Endothelial cell of umbilical vein (primary cell): ENCODE data around the gene CAMK2G. TPM values are rescaled to one million over a fixed set of nuclear protein-coding genes. Genes with fewer than 3 reads are reported as not detected.

Source experiments
- BruUV-seq: library from RNA; stranded (reverse); fragments of 400-500 nt; replicated peaks from 2 replicates; lab custom pipeline; 2021; lab: Mats Ljungman, UMichigan
- CTCF ChIA-PET: fragments of 300-600, 350-600 bp; sonication (Branson Sonifier 250); formaldehyde crosslinking; loops from one replicate; lab custom pipeline; 2021; ENCODE audit warnings: antibody characterized with exemption, inconsistent platforms; lab: Charles Lee
- POLR2A ChIA-PET: fragments of 300-600, 350-600 bp; sonication (Branson Sonifier 250); formaldehyde crosslinking; loops from one replicate; lab custom pipeline; 2021; ENCODE audit warnings: antibody characterized with exemption, inconsistent platforms; lab: Charles Lee
- DNase-seq: peaks from one replicate; pipeline ENCODE4 v3.0.0-alpha.2; 2011; ENCODE audit warnings: low read depth, low spot score
- FAIRE-seq: peaks from 2 replicates; lab custom pipeline; 2011; peaks lifted over from hg19 to GRCh38; lab: Jason Lieb, UNC
- H2AFZ ChIP-seq: 2 replicates; pipeline ENCODE4 v1.6.0; 2012; ENCODE audit warnings: low read depth, low read length, control low read depth, inconsistent platforms
- H3K27ac ChIP-seq: 2 replicates; pipeline ENCODE4 v1.5.1; 2011; ENCODE audit warnings: low read depth, mild to moderate bottlenecking, control low read depth, low read length, moderate library complexity; ENCODE audit not compliant: insufficient read depth
- H3K27me3 ChIP-seq, 2 experiments: 2 replicates each; pipeline versions ENCODE4 v1.6.0 to v1.6.1; 2011; ENCODE audit warnings: low read length in 2 of 2, mixed read lengths in 1 of 2; ENCODE audit not compliant: control insufficient read depth in 2 of 2, insufficient read depth in 2 of 2
- H3K36me3 ChIP-seq, 2 experiments: 2 replicates in 1 of 2; 3 replicates in 1 of 2; pipeline ENCODE4 v1.5.1; 2011; ENCODE audit warnings: low read length in 2 of 2, mild to moderate bottlenecking in 1 of 2, moderate library complexity in 1 of 2; ENCODE audit not compliant: control insufficient read depth in 2 of 2, insufficient read depth in 2 of 2; ENCODE audit errors: extremely low read depth in 1 of 2
- H3K4me1 ChIP-seq: 3 replicates; pipeline ENCODE4 v1.5.1; 2011; ENCODE audit warnings: mild to moderate bottlenecking, low read length; ENCODE audit not compliant: control insufficient read depth, insufficient read depth; ENCODE audit errors: extremely low read depth
- H3K4me2 ChIP-seq: 2 replicates; pipeline ENCODE4 v1.6.1; 2011; ENCODE audit warnings: low read length, control low read depth, mixed read lengths; ENCODE audit not compliant: insufficient read depth
- H3K4me3 ChIP-seq, 3 experiments: fragments of 200-600 bp in 1 of 3; sonication (generic), shearing (Covaris generic) in 1 of 3; replicated peaks in 1 of 3; 2 replicates each; pipeline ENCODE4 v1.5.1; 2011 to 2016; ENCODE audit warnings: control low read depth in 3 of 3, low read length in 3 of 3, mild to moderate bottlenecking in 2 of 3, inconsistent platforms in 1 of 3, low read depth in 1 of 3, moderate library complexity in 1 of 3; ENCODE audit not compliant: insufficient read depth in 1 of 3
- H3K79me2 ChIP-seq: 2 replicates; pipeline ENCODE4 v1.6.0; 2012; ENCODE audit warnings: low read length, inconsistent platforms; ENCODE audit not compliant: control insufficient read depth, insufficient read depth
- H3K9ac ChIP-seq: replicated peaks from 2 replicates; pipeline ENCODE3; 2011; ENCODE audit warnings: low read length, control low read depth; ENCODE audit not compliant: insufficient read depth; ENCODE audit errors: extremely low read depth
- H3K9me1 ChIP-seq: replicated peaks from 3 replicates; pipeline ENCODE4 v1.6.0; 2011; ENCODE audit warnings: mild to moderate bottlenecking, low read length; ENCODE audit not compliant: control insufficient read depth, insufficient read depth; ENCODE audit errors: extremely low read depth
- H3K9me3 ChIP-seq: replicated peaks from 2 replicates; pipeline ENCODE4 v1.5.1; 2012; ENCODE audit warnings: low read length, inconsistent platforms; ENCODE audit not compliant: control insufficient read depth, insufficient read depth
- H4K20me1 ChIP-seq: replicated peaks from 2 replicates; pipeline ENCODE3; 2011; ENCODE audit warnings: mild to moderate bottlenecking, low read length; ENCODE audit not compliant: control insufficient read depth, insufficient read depth; ENCODE audit errors: extremely low read depth
- CTCF ChIP-seq, 2 donors: IDR thresholded peaks; 1 replicate in 1 of 2; 2 replicates in 1 of 2; pipeline ENCODE4 v1.5.1; 2011; ENCODE audit warnings: low read length in 2 of 2, mild to moderate bottlenecking in 2 of 2, moderate library complexity in 2 of 2, control low read depth in 1 of 2, inconsistent platforms in 1 of 2, low read depth in 1 of 2; ENCODE audit not compliant: insufficient read depth in 1 of 2; ENCODE audit errors: extremely low read depth in 1 of 2
- EZH2 ChIP-seq: IDR thresholded peaks from 2 replicates; pipeline ENCODE4 v1.6.1; 2012; ENCODE audit warnings: borderline replicate concordance, low read depth, mild to moderate bottlenecking, moderate library complexity, low read length, inconsistent platforms; ENCODE audit not compliant: severe bottlenecking
- GATA2 ChIP-seq: IDR thresholded peaks from 2 replicates; pipeline ENCODE4 v1.7.0; 2011; ENCODE audit warnings: low read depth, mild to moderate bottlenecking, moderate library complexity, mixed read lengths, low read length; ENCODE audit not compliant: insufficient read length, insufficient read depth
- JUN ChIP-seq: IDR thresholded peaks from 2 replicates; pipeline ENCODE4 v1.6.1; 2011; ENCODE audit warnings: borderline replicate concordance, low read depth; ENCODE audit not compliant: insufficient read length, insufficient read depth
- MAX ChIP-seq: IDR thresholded peaks from 2 replicates; pipeline ENCODE4 v1.6.1; 2011; ENCODE audit not compliant: insufficient read depth, insufficient read length
- MYC ChIP-seq: IDR thresholded peaks from one replicate; pipeline ENCODE4 v1.6.1; 2011; ENCODE audit warnings: mild to moderate bottlenecking, low read depth, low read length
- POLR2A ChIP-seq: IDR thresholded peaks from 2 replicates; pipeline ENCODE4 v1.6.1; 2012; ENCODE audit warnings: low read depth, mild to moderate bottlenecking, control low read depth, low read length
- dilution Hi-C: fragments of 300-500 bp; cut with MboI; formaldehyde crosslinking; loops from one replicate; pipeline ENCODE4 v1.15.0; 2019; ENCODE audit warnings: low sequenced_read_pairs; ENCODE audit not compliant: extremely low pct_ligation_motif_present
- intact Hi-C: fragments of 100-400 bp; cut with micrococcal nuclease; formaldehyde crosslinking; loops from one replicate; pipeline ENCODE4 v1.10.0; 2022
- polyA plus RNA-seq, 4 experiments: library from polyadenylated mRNA; depleted of rRNA in 3 of 4; stranded (reverse) in 3 of 4; unstranded in 1 of 4; fragments of >200 nt; gene quantifications; 2 replicates each; pipeline versions ENCODE4 v1.2.1 to v1.2.3, GENCODE V29; 2011 to 2012; ENCODE audit warnings: missing spikeins in 1 of 4
- total RNA-seq: library from RNA; stranded (reverse); gene quantifications from 2 replicates; pipeline ENCODE4 v1.2.3, GENCODE V29; 2021

The CAMK2G gene
- total and polyA plus RNA-seq, 2 donors (not counting 3 experiments of a cell fraction or from before 2014, with no cell fraction given): 27.2 to 33.6 TPM

- DNase-seq (no peak), FAIRE-seq (no peak)
- Histone ChIP-seq H3K36me3 (peaks cover 29 to 71% of the 10 kb centered on the region in 2 experiments), H3K4me1 (no peaks in the 10 kb centered on the region), H3K9me3 (no peaks in the 10 kb centered on the region), H3K9me1 (no peaks in the 10 kb centered on the region), H4K20me1 (no peaks in the 10 kb centered on the region), H2AFZ (no peak overlapping the region), H3K9ac (no peak overlapping the region), H3K27ac (no peak overlapping the region), H3K4me3 (no peak overlapping the region), H3K4me2 (no peak overlapping the region), H3K79me2 (no peaks in the 10 kb centered on the region), H3K27me3 (no peaks in the 10 kb centered on the region)
- TF ChIP-seq POLR2A: peak; percentile 8
- TF ChIP-seq EZH2: no peak
- intact Hi-C loops (no loop called here), dilution Hi-C loops (no loop called here)
- CTCF ChIA-PET: interaction anchor here (0.9 to 1.5 kb wide), 4 partner anchors 11 to 57 kb away, joined by 3 read pairs; no protein-coding TSS in a partner anchor
- BruUV-seq: no TSS peak
- POLR2A ChIA-PET: no interaction called here
These were observed 75.3 kb downstream of the CAMK2G start for GRCh38 chr10:73798927-73799560.

- TF ChIP-seq MYC (no peak), CTCF (IDR thresholded peaks at IDR 0.05; ENCODE audit: extremely low read depth in 1 of 2, insufficient read depth in 1 of 2, low read depth in 1 of 2, low read length in 2 of 2) (no peak), POLR2A (no peak), EZH2 (no peak), GATA2 (no peak), JUN (no peak), MAX (no peak)
- Histone ChIP-seq H4K20me1 (no peaks in the 10 kb centered on the region), H3K27ac (no peak overlapping the region), H3K9ac (no peak overlapping the region), H3K9me3 (no peaks in the 10 kb centered on the region), H3K4me2 (no peak overlapping the region), H3K36me3 (peaks cover 28 to 76% of the 10 kb centered on the region in 2 experiments), H3K9me1 (no peaks in the 10 kb centered on the region), H3K4me3 (no peak overlapping the region), H2AFZ (no peak overlapping the region), H3K27me3 (no peaks in the 10 kb centered on the region), H3K4me1 (no peaks in the 10 kb centered on the region), H3K79me2 (no peaks in the 10 kb centered on the region)
- DNase-seq: no peak
- no TSS peak for BruUV-seq
- ChIA-PET CTCF (interaction anchor here (0.9 to 1.5 kb wide), 2 partner anchors 38 to 58 kb away, joined by 3 read pairs; no protein-coding TSS in a partner anchor), POLR2A (no interaction called here)
- FAIRE-seq: no peak
- dilution Hi-C loops (no loop called here), intact Hi-C loops (no loop called here)
These were observed 76.3 kb downstream of the CAMK2G start for GRCh38 chr10:73798087-73798486.
